Measurements from ENCODE around the gene TRIM63. TPM values are rescaled to one million over a fixed set of nuclear protein-coding genes. Genes with fewer than 3 reads are reported as not detected.

Gene TRIM63
- total RNA-seq, 4 donors from 2014 or later = 0.77 to 5.4 TPM; not detected in 2

- no peak for DNase-seq
- no peaks in the 10 kb centered on the region for H3K27me3 ChIP-seq
- intact Hi-C loops (cut with DNase I; ENCODE audit: low total_unique reads) = no loop called here
- H3K4me1 ChIP-seq = peaks cover 0 to 6% of the 10 kb centered on the region in 2 donors
- H3K4me3 ChIP-seq = no peak overlapping the region
- TF ChIP-seq CTCF (IDR thresholded peaks at IDR 0.05) (no peak), POLR2A (IDR thresholded peaks at IDR 0.05) (no peak)
- H3K36me3 ChIP-seq = no peaks in the 10 kb centered on the region
- H3K27ac ChIP-seq = no peak overlapping the region
- H3K9me3 ChIP-seq = no peaks in the 10 kb centered on the region
Observed at GRCh38 chr1:26029864-26030481, 37.5 kb downstream of the TRIM63 start.

DNA sequence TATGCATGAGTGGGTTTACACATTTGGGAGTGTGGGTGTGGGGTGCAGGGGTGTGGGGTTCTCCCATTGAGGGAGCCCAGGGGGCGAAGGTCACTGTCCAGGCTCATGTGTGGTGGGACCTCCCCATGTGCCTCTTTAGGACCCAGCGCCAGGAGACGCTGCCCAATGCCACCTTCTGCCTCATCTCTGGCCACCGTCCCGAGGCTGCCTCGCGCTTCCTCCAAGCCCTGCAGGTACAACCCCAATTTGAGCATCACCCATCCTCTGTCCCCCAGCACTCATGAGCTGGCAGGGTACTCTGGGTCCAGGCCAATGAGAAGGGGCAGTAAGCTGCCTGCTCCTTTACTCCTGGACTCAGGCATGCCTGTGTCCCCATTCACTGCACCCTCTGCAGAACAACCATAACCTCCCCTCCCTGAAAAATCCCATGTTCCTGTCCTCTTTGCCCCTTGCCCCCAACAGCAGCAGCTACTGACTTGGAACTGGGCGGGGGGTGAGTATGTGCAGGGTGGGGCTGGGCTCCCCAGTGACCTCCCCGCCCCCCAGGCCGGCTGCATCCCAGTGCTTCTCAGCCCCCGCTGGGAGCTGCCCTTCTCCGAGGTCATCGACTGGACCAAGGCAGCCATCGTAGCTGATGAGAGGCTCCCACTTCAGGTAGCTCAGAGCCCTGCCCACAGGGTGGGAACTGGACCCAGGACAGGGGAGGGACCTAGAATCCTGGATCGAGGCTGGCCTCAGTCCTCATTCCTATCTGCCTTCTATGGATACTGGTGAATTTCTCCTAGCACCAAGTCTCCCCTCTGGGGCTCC lies 38.2 kb downstream of the TRIM63 start:
- no peak overlapping the region for H3K4me3 ChIP-seq
- H3K27me3 ChIP-seq = no peaks in the 10 kb centered on the region
- no peaks in the 10 kb centered on the region for H3K9me3 ChIP-seq
- no peak for DNase-seq
- H3K27ac ChIP-seq = no peak overlapping the region
- TF ChIP-seq POLR2A (IDR thresholded peaks at IDR 0.05) (no peak), CTCF (IDR thresholded peaks at IDR 0.05) (no peak)
- H3K36me3 ChIP-seq = no peaks in the 10 kb centered on the region
- intact Hi-C loops (cut with DNase I; ENCODE audit: low total_unique reads) = no loop called here
- H3K4me1 ChIP-seq = no peaks in the 10 kb centered on the region

DNA sequence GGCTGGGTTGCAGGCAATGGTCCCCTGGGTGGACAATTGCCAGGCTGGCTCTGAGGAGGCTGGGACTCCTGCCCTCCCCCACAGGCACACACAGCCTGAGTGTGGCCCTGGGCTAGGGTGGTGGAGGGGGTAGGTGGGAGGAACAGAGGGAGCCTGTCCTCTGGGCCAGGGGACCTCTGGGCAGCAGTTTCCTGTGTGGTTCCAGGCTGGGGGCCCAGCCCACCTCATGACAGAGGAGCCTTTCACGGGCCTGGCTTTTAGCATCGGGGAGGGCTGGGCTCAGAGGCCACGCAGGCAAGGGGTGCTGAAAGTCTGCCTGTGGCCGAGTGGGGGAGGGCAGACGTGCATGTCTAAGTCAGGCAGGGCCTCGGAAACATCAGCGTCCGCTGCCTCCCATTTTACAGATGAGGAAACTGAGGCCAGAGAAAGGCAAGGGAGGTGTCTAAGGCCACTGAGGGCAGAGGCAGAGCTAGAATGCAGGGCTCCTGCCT lies 38.9 kb downstream of the TRIM63 start:
- Histone ChIP-seq H3K27ac (no peak overlapping the region), H3K4me3 (no peak overlapping the region), H3K4me1 (no peaks in the 10 kb centered on the region), H3K27me3 (no peaks in the 10 kb centered on the region), H3K36me3 (no peaks in the 10 kb centered on the region), H3K9me3 (no peaks in the 10 kb centered on the region)
- TF ChIP-seq POLR2A (IDR thresholded peaks at IDR 0.05) (no peak), CTCF (IDR thresholded peaks at IDR 0.05) (no peak)
- intact Hi-C loops (cut with DNase I; ENCODE audit: low total_unique reads) = no loop called here
- DNase-seq = no peak

DNA sequence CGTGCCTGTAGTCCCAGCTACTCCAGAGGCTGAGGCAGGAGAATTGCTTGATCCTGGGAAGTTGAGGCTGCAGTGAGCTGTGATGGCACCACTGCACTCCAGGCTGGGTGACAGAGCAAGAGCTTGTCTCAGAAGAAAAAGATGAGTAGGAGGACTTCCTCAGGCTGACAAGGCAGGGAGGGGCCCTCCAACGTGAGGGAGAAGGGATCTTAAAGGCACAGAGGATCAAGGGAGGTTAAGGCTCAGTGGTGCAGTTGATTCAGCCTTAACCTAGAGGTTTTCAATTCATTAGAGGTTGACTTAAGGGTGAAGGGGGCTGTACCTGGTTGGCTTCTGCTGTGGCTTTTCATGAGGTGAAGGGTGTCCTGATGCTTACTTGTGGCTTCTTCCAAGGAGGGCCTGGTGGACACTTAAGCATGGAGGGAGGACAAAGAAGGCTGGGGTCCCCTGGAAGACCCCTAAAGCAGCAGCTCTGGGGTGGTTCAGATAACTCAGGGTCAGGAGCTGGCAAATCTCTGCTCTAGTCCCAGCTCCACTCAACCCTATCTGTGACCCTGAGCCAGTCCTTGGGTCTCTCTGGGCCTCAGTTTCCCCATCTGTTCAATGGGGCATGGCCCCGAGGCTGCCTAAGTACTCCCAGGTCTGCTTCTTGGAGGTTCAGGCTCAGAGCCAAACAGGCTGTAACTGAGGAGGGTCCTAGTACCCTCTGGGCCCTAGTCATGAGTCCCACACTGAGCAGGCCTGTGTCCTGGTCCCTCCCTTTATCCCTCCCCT lies 39.5 kb downstream of the TRIM63 start:
- intact Hi-C loops (cut with DNase I; ENCODE audit: low total_unique reads) = no loop called here
- Histone ChIP-seq H3K4me3 (no peak overlapping the region), H3K36me3 (no peaks in the 10 kb centered on the region), H3K9me3 (no peaks in the 10 kb centered on the region), H3K4me1 (no peaks in the 10 kb centered on the region), H3K27ac (no peak overlapping the region), H3K27me3 (no peaks in the 10 kb centered on the region)
- DNase-seq = no peak
- TF ChIP-seq POLR2A (IDR thresholded peaks at IDR 0.05) = no peak
- no peak for TF ChIP-seq CTCF (IDR thresholded peaks at IDR 0.05)

Data from uterus (tissue), 4 donors.